Uterus (tissue), 4 donors: ENCODE measurements around the gene GTF2H3. TPM values are rescaled to one million over a fixed set of nuclear protein-coding genes. Genes with fewer than 3 reads are reported as not detected.

ENCODE experiments used
- DNase-seq, 2 donors: peaks; one replicate each; pipeline ENCODE4 v3.0.0-alpha.2; 2019 to 2020
- H3K27ac ChIP-seq, 2 donors: fragments of 200-600 bp; sonication (generic); 1 replicate in 1 of 2; 2 replicates in 1 of 2; pipeline ENCODE4 v1.5.1; 2016 to 2018
- H3K27me3 ChIP-seq, 2 donors: fragments of 200-600 bp; sonication (generic); one replicate each; pipeline ENCODE4 v1.5.1; 2018 to 2019; ENCODE audit warnings: control low read depth in 1 of 2
- H3K36me3 ChIP-seq, 2 donors: fragments of 200-600 bp; sonication (generic); one replicate each; pipeline ENCODE4 v1.5.1; 2019; ENCODE audit warnings: control low read depth in 1 of 2
- H3K4me1 ChIP-seq, 2 donors: fragments of 200-600 bp; sonication (generic); one replicate each; pipeline ENCODE4 v1.5.1; 2018 to 2019; ENCODE audit warnings: control low read depth in 1 of 2
- H3K4me3 ChIP-seq, 2 donors: fragments of 200-600 bp; sonication (generic); 1 replicate in 1 of 2; 2 replicates in 1 of 2; pipeline ENCODE4 v1.5.1; 2018 to 2019; ENCODE audit warnings: mild to moderate bottlenecking in 1 of 2
- H3K9me3 ChIP-seq, 2 donors: fragments of 200-600 bp; sonication (generic); one replicate each; pipeline ENCODE4 v1.5.1; 2019; ENCODE audit warnings: control low read depth in 1 of 2
- POLR2A ChIP-seq, 2 donors: fragments of 450-650 bp; IDR thresholded peaks; one replicate each; pipeline ENCODE4 v1.6.1; 2016; ENCODE audit warnings: antibody characterized with exemption in 2 of 2, mild to moderate bottlenecking in 1 of 2, moderate library complexity in 1 of 2
- intact Hi-C: fragments of 100-400 bp; cut with DNase I; formaldehyde crosslinking; loops from one replicate; pipeline ENCODE4 v1.15.1; 2023; ENCODE audit warnings: low total_unique reads
- small RNA-seq: library from RNA; depleted of rRNA; stranded (forward); fragments of <200 nt; gene quantifications from one replicate; pipeline ENCODE3, GENCODE V24; 2016
- total RNA-seq, 4 donors: library from RNA; depleted of rRNA in 3 of 4; stranded (reverse); fragments of >200 nt in 3 of 4; gene quantifications; one replicate each; pipeline versions ENCODE4 v1.1.0 to v1.2.4, GENCODE V29; 2014 to 2023
- TF ChIP-seq, protein P1 (sequence below), 4 experiments: fragments of 200-600 bp in 2 of 4; fragments of 450-650 bp in 2 of 4; sonication (generic) in 2 of 4; IDR thresholded peaks; one replicate each; pipeline ENCODE4 v1.5.1; 2016 to 2019; ENCODE audit warnings: antibody characterized with exemption in 4 of 4, mild to moderate bottlenecking in 2 of 4, moderate library complexity in 1 of 4
- donor health status: DM: yes; HTN: yes; CAD: no.

GTF2H3 gene
- total RNA-seq, 4 donors from 2014 or later, result 12.3 to 66.4 (median 31.1) TPM

DNA sequence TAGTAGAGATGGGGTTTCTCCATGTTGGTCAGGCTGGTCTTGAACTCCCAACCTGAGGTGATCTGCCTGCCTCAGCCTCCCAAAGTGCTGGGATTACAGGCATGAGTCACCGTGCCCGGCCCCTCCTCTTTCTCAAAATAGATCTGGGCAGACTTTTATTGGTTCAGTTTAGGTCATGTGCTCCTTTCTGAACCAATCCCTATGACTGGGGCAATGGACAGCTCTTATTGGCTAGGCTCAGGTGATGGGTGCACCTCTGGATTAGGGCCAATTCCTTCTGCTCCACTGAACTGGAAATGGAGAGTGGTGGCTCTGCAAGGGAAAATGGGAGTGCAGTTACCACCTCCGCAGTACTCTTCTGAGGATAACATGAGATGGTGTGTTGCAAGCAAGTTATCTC is 72.3 kb downstream of the GTF2H3 start:
- no peak for TF ChIP-seq POLR2A (IDR thresholded peaks at IDR 0.05)
- TF ChIP-seq, protein P1, sequence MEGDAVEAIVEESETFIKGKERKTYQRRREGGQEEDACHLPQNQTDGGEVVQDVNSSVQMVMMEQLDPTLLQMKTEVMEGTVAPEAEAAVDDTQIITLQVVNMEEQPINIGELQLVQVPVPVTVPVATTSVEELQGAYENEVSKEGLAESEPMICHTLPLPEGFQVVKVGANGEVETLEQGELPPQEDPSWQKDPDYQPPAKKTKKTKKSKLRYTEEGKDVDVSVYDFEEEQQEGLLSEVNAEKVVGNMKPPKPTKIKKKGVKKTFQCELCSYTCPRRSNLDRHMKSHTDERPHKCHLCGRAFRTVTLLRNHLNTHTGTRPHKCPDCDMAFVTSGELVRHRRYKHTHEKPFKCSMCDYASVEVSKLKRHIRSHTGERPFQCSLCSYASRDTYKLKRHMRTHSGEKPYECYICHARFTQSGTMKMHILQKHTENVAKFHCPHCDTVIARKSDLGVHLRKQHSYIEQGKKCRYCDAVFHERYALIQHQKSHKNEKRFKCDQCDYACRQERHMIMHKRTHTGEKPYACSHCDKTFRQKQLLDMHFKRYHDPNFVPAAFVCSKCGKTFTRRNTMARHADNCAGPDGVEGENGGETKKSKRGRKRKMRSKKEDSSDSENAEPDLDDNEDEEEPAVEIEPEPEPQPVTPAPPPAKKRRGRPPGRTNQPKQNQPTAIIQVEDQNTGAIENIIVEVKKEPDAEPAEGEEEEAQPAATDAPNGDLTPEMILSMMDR (IDR thresholded peaks at IDR 0.05), result no peak
- no peak for DNase-seq
- H3K4me3 ChIP-seq, result no peak overlapping the region
- intact Hi-C loops, result no loop called here
- H3K27me3 ChIP-seq, result no peaks in the 10 kb centered on the region
- H3K9me3 ChIP-seq, result no peaks in the 10 kb centered on the region
- H3K4me1 ChIP-seq, result no peaks in the 10 kb centered on the region
- no peaks in the 10 kb centered on the region for H3K36me3 ChIP-seq
- no peak overlapping the region for H3K27ac ChIP-seq

DNA sequence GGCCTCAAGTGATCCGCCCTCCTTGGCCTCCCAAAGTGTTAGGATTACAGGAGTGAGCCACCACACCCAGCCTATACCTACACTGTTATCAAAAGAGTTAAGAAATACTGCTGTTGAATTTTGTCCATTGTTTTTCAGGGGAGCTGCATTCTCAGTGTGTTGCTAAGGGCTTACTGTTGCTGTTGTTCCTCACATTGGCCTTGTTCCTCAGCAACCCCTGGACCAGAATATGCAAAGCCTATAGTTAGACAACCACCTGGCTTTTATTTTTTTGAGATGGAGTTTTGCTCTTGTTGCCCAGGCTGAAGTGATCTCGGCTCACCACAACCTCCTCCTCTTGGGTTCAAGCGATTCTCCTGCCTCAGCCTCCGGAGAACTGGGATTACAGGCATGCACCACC is 73.8 kb downstream of the GTF2H3 start:
- H3K4me3 ChIP-seq, result no peak overlapping the region
- DNase-seq, result no peak
- H3K27ac ChIP-seq, result no peak overlapping the region
- intact Hi-C loops, result no loop called here
- H3K36me3 ChIP-seq, result no peaks in the 10 kb centered on the region
- no peaks in the 10 kb centered on the region for H3K27me3 ChIP-seq
- TF ChIP-seq POLR2A (IDR thresholded peaks at IDR 0.05), result no peak
- TF ChIP-seq, protein P1 (IDR thresholded peaks at IDR 0.05), result no peak
- H3K4me1 ChIP-seq, result no peaks in the 10 kb centered on the region
- H3K9me3 ChIP-seq, result no peaks in the 10 kb centered on the region

Small RNA genes within 50 kb of the gene (small RNA-seq; reads per million reads assigned to genes)
- not detected for gene SNORA9B

Other genes starting within 250 kb of the GTF2H3 start
- 10 to 100 TPM; 20.9 to 71.5 (median 42.1) TPM for gene KMT5A, start 249.7 kb upstream of the GTF2H3 start, total RNA-seq
- 10 to 100 TPM in 1 of 4 donors, 1 to 10 TPM in 3; 4.0 to 10.1 (median 5.8) TPM for gene RILPL2, start 197.1 kb upstream of the GTF2H3 start, total RNA-seq
- 10 to 100 TPM in 3 of 4 donors, under 1 TPM in 1; 0.29 to 41.0 (median 24.3) TPM for gene SNRNP35, start 175.7 kb upstream of the GTF2H3 start, total RNA-seq
- gene RILPL1, start 100.1 kb upstream of the GTF2H3 start, total RNA-seq, result 10 to 100 TPM in 2 of 4 donors, 1 to 10 TPM in 2; 2.9 to 32.3 (median 18.4) TPM
- 100 to 1,000 TPM in 3 of 4 donors, 10 to 100 TPM in 1; 60.2 to 362 (median 178) TPM for gene TMED2, start 49.3 kb upstream of the GTF2H3 start, total RNA-seq
- 10 to 100 TPM in 3 of 4 donors, 1 to 10 TPM in 1; 5.9 to 42.0 (median 23.9) TPM for gene DDX55, start 31.7 kb upstream of the GTF2H3 start, total RNA-seq
- gene EIF2B1, start 143 bp upstream of the GTF2H3 start, total RNA-seq, result 100 to 1,000 TPM in 1 of 4 donors, 10 to 100 TPM in 3; 35.1 to 114 (median 66.7) TPM
- gene TCTN2, start 37.3 kb downstream of the GTF2H3 start, total RNA-seq, result 100 to 1,000 TPM in 1 of 4 donors, 10 to 100 TPM in 2, 1 to 10 TPM in 1; 3.8 to 334 (median 23.9) TPM
- 10 to 100 TPM; 10.6 to 38.6 (median 30.2) TPM for gene ATP6V0A2, start 78.5 kb downstream of the GTF2H3 start, total RNA-seq
- 1 to 10 TPM in 2 of 4 donors, under 1 TPM in 2; under 0.01 to 3.9 (median 1.1) TPM for gene DNAH10, start 128.5 kb downstream of the GTF2H3 start, total RNA-seq